Calu3 (cell line): ENCODE results near the gene MYLK. TPM values are rescaled to one million over a fixed set of nuclear protein-coding genes. Genes with fewer than 3 reads are reported as not detected.

Source experiments
- BruUV-seq: library from RNA; stranded (reverse); fragments of 400-500 nt; replicated peaks from 2 replicates; lab custom pipeline; 2021; lab: Mats Ljungman, UMichigan
- CTCF ChIA-PET: fragments of 300-600 bp; sonication (Branson Sonifier 250); formaldehyde crosslinking; loops from one replicate; lab custom pipeline; 2022; ENCODE audit warnings: antibody characterized with exemption; lab: Charles Lee
- DNase-seq: peaks from one replicate; pipeline ENCODE4 v3.0.0; 2022
- H3K27ac Mint-ChIP-seq: one replicate; pipeline ENCODE4 v1.8.0; 2022; ENCODE audit warnings: mixed read lengths; ENCODE audit not compliant: unreplicated experiment
- H3K27me3 Mint-ChIP-seq: one replicate; pipeline ENCODE4 v1.8.0; 2022; ENCODE audit warnings: mixed read lengths; ENCODE audit not compliant: unreplicated experiment
- H3K36me3 Mint-ChIP-seq: one replicate; pipeline ENCODE4 v1.8.0; 2022; ENCODE audit warnings: mild to moderate bottlenecking, moderate library complexity, mixed read lengths; ENCODE audit not compliant: insufficient read depth, unreplicated experiment
- H3K4me1 Mint-ChIP-seq: one replicate; pipeline ENCODE4 v1.8.0; 2022; ENCODE audit warnings: mild to moderate bottlenecking, low read depth, mixed read lengths; ENCODE audit not compliant: unreplicated experiment
- H3K4me3 Mint-ChIP-seq: one replicate; pipeline ENCODE4 v1.8.0; 2022; ENCODE audit warnings: mild to moderate bottlenecking, low read depth, moderate library complexity, mixed read lengths; ENCODE audit not compliant: unreplicated experiment
- H3K9me3 Mint-ChIP-seq: one replicate; pipeline ENCODE4 v1.8.0; 2022; ENCODE audit warnings: low read depth, mixed read lengths; ENCODE audit not compliant: unreplicated experiment
- CTCF ChIP-seq: fragments of 200-600 bp; IDR thresholded peaks from one replicate; pipeline ENCODE4 v1.8.0; 2022; ENCODE audit warnings: antibody characterized with exemption; ENCODE audit not compliant: unreplicated experiment
- intact Hi-C: fragments of 100-400 bp; cut with micrococcal nuclease; formaldehyde crosslinking; loops from one replicate; pipeline ENCODE4 v1.10.0; 2022; ENCODE audit not compliant: unreplicated experiment
- total RNA-seq: library from RNA; stranded (reverse); gene quantifications from 2 replicates; pipeline ENCODE4 v1.2.3, GENCODE V29; 2022

Gene MYLK
- total RNA-seq, 1 experiment from 2014 or later: 10.7 TPM

GRCh38 chr3:123587401-123587800 lies 296.7 kb downstream of the MYLK start:
- no peak overlapping the region for H3K4me3 Mint-ChIP-seq

GRCh38 chr3:123586968-123587367 lies 297.2 kb downstream of the MYLK start:
- peak; percentile 13 for DNase-seq
- no peak overlapping the region for H3K27ac Mint-ChIP-seq
- no TSS peak for BruUV-seq
- H3K36me3 Mint-ChIP-seq: no peaks in the 10 kb centered on the region
- CTCF ChIA-PET: interaction anchor here (1.2 to 1.4 kb wide), 2 partner anchors 10 to 15 kb away, joined by 4 read pairs; no protein-coding TSS in a partner anchor
- no peak for TF ChIP-seq CTCF
- H3K9me3 Mint-ChIP-seq: peaks cover 3% of the 10 kb centered on the region
- H3K4me3 Mint-ChIP-seq: no peak overlapping the region
- H3K27me3 Mint-ChIP-seq: no peaks in the 10 kb centered on the region
- peaks cover 8% of the 10 kb centered on the region for H3K4me1 Mint-ChIP-seq
- intact Hi-C loops: loop anchor here (1.0 kb wide), 1 partner anchor 15 kb away; no protein-coding TSS in a partner anchor

More at GRCh38 chr3:123587401-123587800, 296.7 kb downstream of the MYLK start:
- CTCF ChIA-PET: interaction anchor here (1.2 kb wide), 1 partner anchor 10 kb away, joined by 4 read pairs; no protein-coding TSS in a partner anchor
- no peak for TF ChIP-seq CTCF
- no TSS peak for BruUV-seq
- no peaks in the 10 kb centered on the region for H3K36me3 Mint-ChIP-seq
- intact Hi-C loops: no loop called here
- H3K27ac Mint-ChIP-seq: no peak overlapping the region
- peaks cover 8% of the 10 kb centered on the region for H3K4me1 Mint-ChIP-seq
- DNase-seq: no peak
- no peaks in the 10 kb centered on the region for H3K27me3 Mint-ChIP-seq
- peaks cover 3% of the 10 kb centered on the region for H3K9me3 Mint-ChIP-seq

- H3K9me3 Mint-ChIP-seq: no peaks in the 10 kb centered on the region
- CTCF ChIA-PET: interaction anchor here (0.6 to 1.5 kb wide), 3 partner anchors 16 to 56 kb away, joined by 3 to 4 read pairs (median 4); no protein-coding TSS in a partner anchor
- no TSS peak for BruUV-seq
- peaks cover 6% of the 10 kb centered on the region for H3K36me3 Mint-ChIP-seq
- no peaks in the 10 kb centered on the region for H3K27me3 Mint-ChIP-seq
- no peak for TF ChIP-seq CTCF
- intact Hi-C loops: loop anchor here (1.0 kb wide), 1 partner anchor 16 kb away; no protein-coding TSS in a partner anchor
- no peak overlapping the region for H3K4me3 Mint-ChIP-seq
- peaks cover 8% of the 10 kb centered on the region for H3K4me1 Mint-ChIP-seq
- DNase-seq: peak; percentile 58
- no peak overlapping the region for H3K27ac Mint-ChIP-seq
These were observed 298.0 kb downstream of the MYLK start for GRCh38 chr3:123586131-123586530.

GRCh38 chr3:123584988-123585937 lies 298.9 kb downstream of the MYLK start, which contains the start of gene HACD2:
HACD2 (minus strand) TSS chr3:123585053; CDS start chr3:123585027, 26 bp downstream.
- intact Hi-C loops: no loop called here
- no peak within 1 kb of the TSS for H3K4me3 Mint-ChIP-seq
- no peaks in the 10 kb centered on the region for H3K9me3 Mint-ChIP-seq
- peak; percentile 97 for DNase-seq
- CTCF ChIA-PET: interaction anchor here (0.6 to 1.5 kb wide), 4 partner anchors 16 to 1221 kb away, joined by 3 to 4 read pairs (median 4); no protein-coding TSS in a partner anchor
- peaks cover 8% of the 10 kb centered on the region for H3K4me1 Mint-ChIP-seq
- peaks cover 14% of the 10 kb centered on the region for H3K36me3 Mint-ChIP-seq
- no peak for TF ChIP-seq CTCF
- H3K27ac Mint-ChIP-seq: no peak within 1 kb of the TSS
- BruUV-seq: no TSS peak
- H3K27me3 Mint-ChIP-seq: no peaks in the 10 kb centered on the region
